GM21526 (cell line): ENCODE results near the gene SPDYE3.
A peak's percentile ranks its signal among the peaks of the same experiment; 100 is the strongest.

Experiments used
- ATAC-seq: cut with Tn5 transposase; IDR thresholded peaks from one replicate; pipeline ENCODE4 v1.9.1; 2021; ENCODE audit warnings: moderate library complexity; ENCODE audit not compliant: unreplicated experiment, low FRiP score

Gene SPDYE3

DNA sequence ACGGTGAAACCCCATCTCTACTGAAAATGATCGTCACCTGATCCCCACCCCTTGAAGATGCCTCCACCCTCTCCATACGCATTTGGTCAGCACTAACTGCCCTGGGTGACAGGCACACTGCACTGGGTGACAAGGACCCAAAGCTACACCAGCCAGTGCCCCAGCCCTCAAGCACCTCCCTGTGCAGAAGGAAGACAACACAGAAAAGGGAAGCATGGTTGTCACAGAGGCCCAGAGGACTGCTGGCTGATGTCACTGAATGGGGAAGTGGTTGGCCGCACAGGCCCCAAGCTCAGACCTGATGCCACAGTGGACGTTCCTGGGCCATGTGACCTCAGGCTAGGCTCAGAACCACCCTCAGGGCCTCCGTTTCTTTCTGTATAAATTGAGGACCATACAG, 61.6 kb downstream of the SPDYE3 start:
- peak; percentile 46 for ATAC-seq

DNA sequence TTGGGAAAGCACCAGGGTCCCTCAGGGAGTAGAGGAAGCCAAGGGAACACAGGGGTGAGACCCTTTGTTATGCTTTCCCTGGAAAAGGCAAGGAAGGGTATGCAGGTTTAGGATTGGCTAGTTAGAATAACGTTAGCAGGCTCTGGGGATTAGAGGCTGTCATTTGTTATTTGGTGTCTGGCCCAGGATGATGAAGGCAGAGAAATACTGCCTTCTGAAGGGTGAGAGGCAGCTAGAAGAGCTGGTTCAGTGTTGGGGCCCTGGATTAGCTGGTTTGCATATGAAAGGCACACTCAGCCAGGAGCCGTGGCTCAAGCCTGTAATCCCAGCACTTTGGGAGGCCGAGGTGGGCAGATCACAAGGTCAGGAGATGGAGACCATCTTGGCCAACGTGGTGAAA, 62.8 kb downstream of the SPDYE3 start:
- no peak for ATAC-seq

- no peak for ATAC-seq
Measured at GRCh38 chr7:100370746-100371145, 63.2 kb downstream of the SPDYE3 start.

GRCh38 chr7:100371561-100372171, 64.2 kb downstream of the SPDYE3 start:
- ATAC-seq = no peak
